H1 (cell line): ENCODE data around the gene MEST. TPM values are rescaled to one million over a fixed set of nuclear protein-coding genes. Genes with fewer than 3 reads are reported as not detected.
"Not testable (repeated sequence)": the region's sequence is repeated elsewhere in the genome, so short reads cannot be mapped to it uniquely, and the experiment has no call there.

Experiments used
- CTCF ChIA-PET: fragments of 300-600 bp; sonication (Branson Sonifier 250); formaldehyde crosslinking; loops from one replicate; lab custom pipeline; 2021; ENCODE audit not compliant: partially characterized antibody; lab: Charles Lee
- POLR2A ChIA-PET: fragments of 300-600 bp; sonication (Branson Sonifier 250); formaldehyde crosslinking; loops from one replicate; lab custom pipeline; 2021; ENCODE audit warnings: inconsistent platforms; ENCODE audit not compliant: partially characterized antibody; lab: Charles Lee
- DNase-seq, 2 experiments: peaks; one replicate each; pipeline versions ENCODE4 v3.0.0 to v3.0.0-alpha.2; 2010 to 2022; ENCODE audit warnings: low spot score in 2 of 2, low read depth in 1 of 2, mixed read lengths in 1 of 2
- FAIRE-seq: peaks from 2 replicates; lab custom pipeline; 2011; peaks lifted over from hg19 to GRCh38; lab: Jason Lieb, UNC
- H2AFZ ChIP-seq: 2 replicates; pipeline ENCODE4 v1.8.1; 2012; ENCODE audit warnings: low read length, inconsistent platforms
- H2AK5ac ChIP-seq: 2 replicates; pipeline ENCODE4 v1.6.1; 2013; ENCODE audit warnings: low read depth, low read length
- H2BK120ac ChIP-seq: replicated peaks from 2 replicates; pipeline ENCODE3; 2013; ENCODE audit warnings: low read depth, low read length, inconsistent platforms
- H2BK12ac ChIP-seq: 2 replicates; pipeline ENCODE4 v1.6.1; 2013; ENCODE audit warnings: low read depth, low read length
- H2BK15ac ChIP-seq: 2 replicates; pipeline ENCODE4 v1.6.1; 2013; ENCODE audit warnings: low read length
- H2BK20ac ChIP-seq: 2 replicates; pipeline ENCODE4 v1.6.1; 2013; ENCODE audit warnings: low read length
- H2BK5ac ChIP-seq: 2 replicates; pipeline ENCODE4 v1.6.1; 2013; ENCODE audit warnings: low read depth, low read length
- H3K14ac ChIP-seq: 2 replicates; pipeline ENCODE4 v1.6.1; 2013; ENCODE audit warnings: inconsistent platforms; ENCODE audit not compliant: insufficient read length
- H3K18ac ChIP-seq: 2 replicates; pipeline ENCODE4 v1.6.1; 2013; ENCODE audit warnings: low read length; ENCODE audit errors: extremely low read depth
- H3K23ac ChIP-seq: 2 replicates; pipeline ENCODE4 v1.6.1; 2013; ENCODE audit warnings: inconsistent platforms; ENCODE audit not compliant: insufficient read length
- H3K23me2 ChIP-seq: 2 replicates; pipeline ENCODE4 v1.6.1; 2013; ENCODE audit warnings: low read depth, low read length
- H3K27ac ChIP-seq: 2 replicates; pipeline ENCODE4 v1.6.1; 2011; ENCODE audit warnings: low read depth, low read length, inconsistent platforms
- H3K27me3 ChIP-seq, 4 experiments: replicated peaks in 1 of 4; 1 replicate in 1 of 4; 2 replicates in 3 of 4; pipeline versions ENCODE4 v1.6.1 to v1.8.1; 2011 to 2013; ENCODE audit warnings: low read length in 3 of 4, mild to moderate bottlenecking in 3 of 4, inconsistent platforms in 2 of 4, mixed read lengths in 2 of 4, moderate library complexity in 1 of 4; ENCODE audit not compliant: control insufficient read depth in 3 of 4, insufficient read depth in 3 of 4; ENCODE audit errors: extremely low read depth in 1 of 4
- H3K36me3 ChIP-seq, 4 experiments: 2 replicates each; pipeline versions ENCODE4 v1.6.1 to v1.8.1; 2011 to 2013; ENCODE audit warnings: mild to moderate bottlenecking in 4 of 4, low read length in 3 of 4, moderate library complexity in 2 of 4, control low read depth in 1 of 4, inconsistent platforms in 1 of 4; ENCODE audit not compliant: insufficient read depth in 4 of 4, control insufficient read depth in 2 of 4
- H3K4ac ChIP-seq: replicated peaks from 2 replicates; pipeline ENCODE3; 2013; ENCODE audit warnings: low read length, low read depth, mixed read lengths, inconsistent platforms; ENCODE audit not compliant: insufficient read length
- H3K4me1 ChIP-seq, 4 experiments: replicated peaks in 1 of 4; 1 replicate in 1 of 4; 2 replicates in 3 of 4; pipeline versions ENCODE4 v1.6.1 to v1.8.1; 2011 to 2013; ENCODE audit warnings: low read length in 3 of 4, inconsistent platforms in 2 of 4, mixed read lengths in 1 of 4; ENCODE audit not compliant: insufficient read depth in 4 of 4, control insufficient read depth in 3 of 4
- H3K4me2 ChIP-seq, 2 experiments: 2 replicates each; pipeline versions ENCODE4 v1.6.1 to v1.8.1; 2011 to 2013; ENCODE audit warnings: low read depth in 2 of 2, low read length in 2 of 2, control low read depth in 1 of 2, inconsistent platforms in 1 of 2, mild to moderate bottlenecking in 1 of 2; ENCODE audit not compliant: insufficient read depth in 1 of 2
- H3K4me3 ChIP-seq, 4 experiments: fragments of 200-600, 300-600 bp in 1 of 4; sonication (generic), shearing (Covaris generic), sonication (Bioruptor Twin) in 1 of 4; 2 replicates each; pipeline versions ENCODE4 v1.5.1 to v1.8.1; 2011 to 2016; ENCODE audit warnings: low read length in 4 of 4, low read depth in 3 of 4, control low read depth in 2 of 4, inconsistent platforms in 2 of 4, mild to moderate bottlenecking in 2 of 4, mixed read lengths in 1 of 4, moderate library complexity in 1 of 4; ENCODE audit not compliant: insufficient read depth in 2 of 4; ENCODE audit errors: extremely low read depth in 1 of 4
- H3K56ac ChIP-seq: replicated peaks from 2 replicates; pipeline ENCODE3; 2013; ENCODE audit warnings: low read depth, mild to moderate bottlenecking, mixed read lengths, low read length, inconsistent platforms; ENCODE audit not compliant: insufficient read length
- H3K79me1 ChIP-seq: 2 replicates; pipeline ENCODE4 v1.6.1; 2013; ENCODE audit warnings: low read depth, low read length, control low read depth
- H3K79me2 ChIP-seq, 2 experiments: 2 replicates each; pipeline versions ENCODE4 v1.6.1 to v1.8.1; 2012 to 2013; ENCODE audit warnings: low read length in 2 of 2, mild to moderate bottlenecking in 2 of 2, inconsistent platforms in 1 of 2; ENCODE audit not compliant: insufficient read depth in 2 of 2, control insufficient read depth in 1 of 2
- H3K9ac ChIP-seq, 4 experiments: replicated peaks in 1 of 4; 1 replicate in 1 of 4; 2 replicates in 3 of 4; pipeline versions ENCODE4 v1.6.1 to v1.8.1; 2011 to 2013; ENCODE audit warnings: low read depth in 3 of 4, low read length in 3 of 4, control low read depth in 2 of 4, mild to moderate bottlenecking in 2 of 4, moderate library complexity in 2 of 4, inconsistent platforms in 1 of 4; ENCODE audit errors: extremely low read depth in 1 of 4
- H3K9me3 ChIP-seq, 2 experiments: 2 replicates each; pipeline versions ENCODE4 v1.6.1 to v1.8.1; 2012 to 2013; ENCODE audit warnings: mild to moderate bottlenecking in 2 of 2, moderate library complexity in 2 of 2, control low read depth in 1 of 2, inconsistent platforms in 1 of 2, low read depth in 1 of 2, low read length in 1 of 2, mixed read lengths in 1 of 2; ENCODE audit not compliant: insufficient read depth in 2 of 2
- H4K20me1 ChIP-seq, 2 experiments: replicated peaks in 1 of 2; 2 replicates each; pipeline versions ENCODE3 to v1.8.1; 2011 to 2013; ENCODE audit warnings: inconsistent platforms in 2 of 2, low read length in 2 of 2, mild to moderate bottlenecking in 1 of 2; ENCODE audit not compliant: insufficient read depth in 2 of 2, control insufficient read depth in 1 of 2
- H4K5ac ChIP-seq: 2 replicates; pipeline ENCODE4 v1.6.1; 2013; ENCODE audit warnings: low read length, low read depth, mixed read lengths, inconsistent platforms; ENCODE audit not compliant: insufficient read length
- H4K8ac ChIP-seq: 2 replicates; pipeline ENCODE4 v1.8.0; 2013; ENCODE audit warnings: mild to moderate bottlenecking, moderate library complexity, low read length, inconsistent platforms; ENCODE audit not compliant: insufficient read depth; ENCODE audit errors: extremely low read depth
- H4K91ac ChIP-seq: replicated peaks from 2 replicates; pipeline ENCODE3; 2013; ENCODE audit warnings: low read length, mixed read lengths, inconsistent platforms; ENCODE audit not compliant: insufficient read length
- POLR2AphosphoS5 ChIP-seq: IDR thresholded peaks from 2 replicates; pipeline ENCODE4 v1.6.1; 2011; ENCODE audit warnings: low read depth, low read length
- WGBS, 2 experiments: shearing (Covaris generic) in 1 of 2; methylation state at CpG; one replicate each; pipeline versions ENCODE4 v1.1.6 to v1.1.7; 2013 to 2015; ENCODE audit warnings: low lambda C conversion rate in 2 of 2, mixed read lengths in 2 of 2, inconsistent platforms in 1 of 2, low coverage in 1 of 2, missing lambda C conversion rate in 1 of 2; ENCODE audit not compliant: insufficient replicate concordance in 2 of 2, insufficient coverage in 1 of 2, insufficient read length in 1 of 2; ENCODE audit errors: extremely low coverage in 1 of 2, missing lambda C conversion rate in 1 of 2; 5-methylcytosine and 5-hydroxymethylcytosine counted together
- polyA plus RNA-seq, 7 experiments: library from polyadenylated mRNA; depleted of rRNA in 3 of 7; stranded (reverse) in 5 of 7; unstranded in 2 of 7; fragments of >200 nt in 5 of 7; fragments of 200-250 nt in 2 of 7; gene quantifications; 1 replicate in 5 of 7; 2 replicates in 1 of 7; 4 replicates in 1 of 7; pipeline versions ENCODE4 v1.2.1 to v1.2.3, GENCODE V29; 2011 to 2013; ENCODE audit warnings: missing spikeins in 2 of 7, mixed read lengths in 2 of 7
- total RNA-seq: library from RNA; stranded (reverse); fragmentation: NEBNext Ultra II Directional; extraction: Animal tissue kit (Norgen Biotek cat#: 25700); gene quantifications from 2 replicates; pipeline ENCODE4 v1.2.1, GENCODE V29; 2021

The MEST gene
- total and polyA plus RNA-seq, 2 of the 8 experiments (the other 6 are each of a cell fraction or from before 2014, with no cell fraction given), result 176 to 269 TPM

DNA sequence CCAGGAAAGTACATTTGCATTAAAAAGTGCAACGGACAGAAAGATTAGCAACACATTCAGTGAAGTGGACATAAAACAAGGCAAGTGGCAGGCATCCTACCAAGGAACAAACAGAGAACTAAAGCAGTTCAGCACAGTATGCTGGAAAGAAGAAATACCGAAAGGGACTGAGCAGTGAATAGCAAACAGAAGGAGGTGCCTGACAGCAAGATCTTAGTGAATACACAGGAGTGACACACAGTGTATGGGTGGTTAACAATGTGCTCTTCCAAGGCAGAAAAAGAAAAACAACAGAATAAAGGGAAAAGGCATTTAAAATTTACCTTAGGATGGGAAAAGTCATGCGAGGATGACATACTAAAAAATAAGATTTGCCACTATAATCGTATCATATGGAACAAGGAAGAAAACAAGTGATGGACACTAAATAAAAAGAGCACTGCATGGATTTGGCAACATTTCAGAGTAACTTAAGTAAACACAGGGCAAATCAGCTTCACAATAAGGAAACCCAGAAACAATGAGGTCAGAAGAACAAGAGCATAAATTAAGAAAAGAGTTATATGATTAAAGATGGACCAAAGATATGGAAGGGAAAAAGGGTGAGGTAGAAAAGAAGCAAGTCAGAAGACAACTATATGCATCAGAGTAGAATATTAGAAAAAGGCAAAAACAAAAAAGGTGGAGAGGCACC lies 29.5 kb downstream of the MEST start (continued):
- TF ChIP-seq POLR2AphosphoS5, result no peak

- H4K8ac ChIP-seq, H3K27me3 ChIP-seq, H3K36me3 ChIP-seq, H4K20me1 ChIP-seq, H2BK12ac ChIP-seq, H3K23ac ChIP-seq, H3K4me2 ChIP-seq, H3K9ac ChIP-seq, H3K4me1 ChIP-seq, CTCF ChIA-PET, DNase-seq, H3K9me3 ChIP-seq, H3K4ac ChIP-seq, H3K27ac ChIP-seq, H3K23me2 ChIP-seq, H4K5ac ChIP-seq, H3K18ac ChIP-seq, H2AFZ ChIP-seq, H3K79me1 ChIP-seq, H3K14ac ChIP-seq, H3K4me3 ChIP-seq, H2BK15ac ChIP-seq, POLR2A ChIA-PET, H4K91ac ChIP-seq, H3K56ac ChIP-seq, H2BK20ac ChIP-seq, H3K79me2 ChIP-seq, FAIRE-seq, H2AK5ac ChIP-seq, H2BK5ac ChIP-seq, H2BK120ac ChIP-seq: not testable (repeated sequence)
- 91% methylated on average over 17 of the region's 17 CpGs; no CpG with 5 or more reads in 1 of the 2 experiments for WGBS, 2 experiments
Observed at GRCh38 chr7:130523519-130524125, 31.7 kb downstream of the MEST start.
